SK-N-SH (cell line): ENCODE results near the gene ST8SIA4. TPM values are rescaled to one million over a fixed set of nuclear protein-coding genes. Genes with fewer than 3 reads are reported as not detected.

Source experiments
- CTCF ChIA-PET: fragments of 300-600, 350-600 bp; formaldehyde crosslinking; extraction: SDS; loops from one replicate; lab custom pipeline; 2021; lab: Yijun Ruan, JAX
- POLR2A ChIA-PET: fragments of 350-600 bp; sonication (Branson Sonifier 250); formaldehyde crosslinking; extraction: SDS; loops from one replicate; lab custom pipeline; 2020; ENCODE audit warnings: antibody characterized with exemption, inconsistent platforms; lab: Yijun Ruan, JAX
- DNase-seq: peaks from one replicate; pipeline ENCODE4 v3.0.0; 2012
- H2AFZ ChIP-seq: fragments of 200-600 bp; sonication (generic); 2 replicates; pipeline ENCODE4 v1.8.1; 2016; ENCODE audit warnings: antibody characterized with exemption, mild to moderate bottlenecking, low read depth
- H3F3A ChIP-seq: fragments of 200-600 bp; sonication (generic); replicated peaks from 2 replicates; pipeline ENCODE3; 2016; ENCODE audit warnings: antibody characterized with exemption, mild to moderate bottlenecking; ENCODE audit not compliant: insufficient read depth
- H3K27ac ChIP-seq, 2 experiments: fragments of 200-500 bp in 1 of 2; fragments of 200-600 bp in 1 of 2; sonication (Bioruptor generic) in 1 of 2; sonication (generic), shearing (Covaris generic) in 1 of 2; 2 replicates each; pipeline versions ENCODE4 v1.5.1 to v1.6.1; 2014 to 2016; ENCODE audit warnings: low read depth in 2 of 2, inconsistent platforms in 1 of 2, low read length in 1 of 2, mild to moderate bottlenecking in 1 of 2, mixed read lengths in 1 of 2
- H3K27me3 ChIP-seq: fragments of 200-600 bp; sonication (generic), shearing (Covaris generic); 2 replicates; pipeline ENCODE4 v1.6.1; 2016; ENCODE audit warnings: mixed run types; ENCODE audit not compliant: insufficient read depth
- H3K36me3 ChIP-seq, 2 experiments: fragments of 200-500 bp in 1 of 2; fragments of 200-600 bp in 1 of 2; sonication (Bioruptor generic) in 1 of 2; sonication (generic) in 1 of 2; replicated peaks in 1 of 2; 2 replicates each; pipeline versions ENCODE3 to v1.5.1; 2014 to 2016; ENCODE audit warnings: low read length in 1 of 2, mild to moderate bottlenecking in 1 of 2; ENCODE audit not compliant: insufficient read depth in 2 of 2, control insufficient read depth in 1 of 2
- H3K4me1 ChIP-seq, 2 experiments: fragments of 200-500 bp in 1 of 2; fragments of 200-600 bp in 1 of 2; sonication (Bioruptor generic) in 1 of 2; sonication (generic), shearing (Covaris generic) in 1 of 2; 2 replicates each; pipeline versions ENCODE4 v1.5.1 to v1.6.1; 2014 to 2016; ENCODE audit warnings: low read depth in 1 of 2, low read length in 1 of 2, mixed run types in 1 of 2; ENCODE audit not compliant: insufficient read depth in 2 of 2, control insufficient read depth in 1 of 2
- H3K4me2 ChIP-seq: fragments of 200-600 bp; sonication (generic), shearing (Covaris generic); 2 replicates; pipeline ENCODE4 v1.6.1; 2017; ENCODE audit warnings: mixed run types
- H3K4me3 ChIP-seq, 2 experiments: fragments of 200-500 bp in 1 of 2; fragments of 200-600 bp in 1 of 2; sonication (Bioruptor generic) in 1 of 2; sonication (generic), shearing (Covaris generic) in 1 of 2; 2 replicates each; pipeline versions ENCODE4 v1.5.1 to v1.8.1; 2014 to 2016; ENCODE audit warnings: low read depth in 2 of 2, inconsistent platforms in 1 of 2, low read length in 1 of 2, mild to moderate bottlenecking in 1 of 2, mixed read lengths in 1 of 2, moderate library complexity in 1 of 2
- H3K79me2 ChIP-seq: fragments of 200-600 bp; sonication (generic); 2 replicates; pipeline ENCODE4 v1.8.1; 2017; ENCODE audit warnings: mild to moderate bottlenecking; ENCODE audit not compliant: insufficient read depth
- H3K9ac ChIP-seq: fragments of 200-600 bp; sonication (generic); 2 replicates; pipeline ENCODE4 v1.6.1; 2017; ENCODE audit warnings: mixed run types
- H3K9me2 ChIP-seq: fragments of 200-600 bp; sonication (generic); 2 replicates; pipeline ENCODE4 v1.6.1; 2017; ENCODE audit warnings: mixed run types
- H3K9me3 ChIP-seq: fragments of 200-600 bp; sonication (generic); 2 replicates; pipeline ENCODE4 v1.6.1; 2017; ENCODE audit warnings: mixed run types, mild to moderate bottlenecking, moderate library complexity
- H4K20me1 ChIP-seq: fragments of 200-600 bp; sonication (generic); 2 replicates; pipeline ENCODE4 v1.6.1; 2017; ENCODE audit warnings: mild to moderate bottlenecking, mixed run types; ENCODE audit not compliant: insufficient read depth
- CHD2 ChIP-seq: fragments of 150-350 bp; IDR thresholded peaks from 2 replicates; pipeline ENCODE4 v1.6.1; 2018; ENCODE audit warnings: low read length; ENCODE audit not compliant: partially characterized antibody
- ELF1 ChIP-seq: IDR thresholded peaks from 2 replicates; pipeline ENCODE4 v1.4.0; 2012
- EP300 ChIP-seq, 2 experiments: IDR thresholded peaks; 2 replicates each; pipeline versions ENCODE4 v1.4.0 to v1.6.1; 2012; ENCODE audit warnings: borderline replicate concordance in 1 of 2, low read depth in 1 of 2, low read length in 1 of 2
- EZH2phosphoT487 ChIP-seq: fragments of 200-600 bp; sonication (generic); IDR thresholded peaks from 2 replicates; pipeline ENCODE4 v1.6.1; 2017; ENCODE audit warnings: low read depth, mixed run types, mild to moderate bottlenecking, antibody characterized with exemption, moderate library complexity, borderline replicate concordance
- GABPA ChIP-seq: IDR thresholded peaks from 2 replicates; pipeline ENCODE4 v1.4.0; 2012; ENCODE audit warnings: low read depth, mild to moderate bottlenecking
- GATA2 ChIP-seq: sonication (generic); formaldehyde crosslinking; IDR thresholded peaks from 2 replicates; pipeline ENCODE4 v1.5.0; 2020; ENCODE audit warnings: mild to moderate bottlenecking, missing genetic modification reagents
- JUND ChIP-seq: IDR thresholded peaks from 2 replicates; pipeline ENCODE4 v1.4.0; 2012
- MAX ChIP-seq: IDR thresholded peaks from 2 replicates; pipeline ENCODE4 v1.4.0; 2012; ENCODE audit warnings: low read depth
- MXI1 ChIP-seq: IDR thresholded peaks from 2 replicates; pipeline ENCODE4 v1.6.1; 2012; ENCODE audit warnings: mild to moderate bottlenecking, low read depth, low read length, improper control_type of control experiment
- PBX3 ChIP-seq: IDR thresholded peaks from 2 replicates; pipeline ENCODE4; 2012
- POLR2AphosphoS5 ChIP-seq: IDR thresholded peaks from 2 replicates; pipeline ENCODE4 v1.6.1; 2012; ENCODE audit warnings: low read depth, low read length
- RAD21 ChIP-seq: IDR thresholded peaks from 2 replicates; pipeline ENCODE4 v1.6.1; 2012; ENCODE audit warnings: mild to moderate bottlenecking, low read length
- REST ChIP-seq: IDR thresholded peaks from 2 replicates; pipeline ENCODE4 v1.6.1; 2012; ENCODE audit warnings: mild to moderate bottlenecking, low read depth, low read length, moderate library complexity
- SMC3 ChIP-seq: IDR thresholded peaks from 2 replicates; pipeline ENCODE4 v1.6.1; 2012; ENCODE audit warnings: low read depth, low read length, improper control_type of control experiment
- USF2 ChIP-seq: fragments of 150-350 bp; IDR thresholded peaks from 2 replicates; pipeline ENCODE4 v1.6.1; 2017; ENCODE audit warnings: antibody characterized with exemption, low read length, low read depth, borderline replicate concordance
- YY1 ChIP-seq: IDR thresholded peaks from 2 replicates; pipeline ENCODE4 v1.4.0; 2012; ENCODE audit warnings: low read depth, mild to moderate bottlenecking
- WGBS: methylation state at CpG from one replicate; pipeline ENCODE4 v1.1.6; 2017; ENCODE audit warnings: low lambda C conversion rate; 5-methylcytosine and 5-hydroxymethylcytosine counted together
- polyA plus RNA-seq, 3 experiments: library from polyadenylated mRNA; depleted of rRNA; stranded (reverse); fragments of >200 nt; gene quantifications; 2 replicates each; pipeline ENCODE4 v1.2.3, GENCODE V29; 2012

The ST8SIA4 gene
- polyA plus RNA-seq, 1 of the 3 experiments (the other 2 are of a cell fraction), result 0.02 TPM

GRCh38 chr5:100758306-100758705 lies 144.8 kb downstream of the ST8SIA4 start:
- no peaks in the 10 kb centered on the region for H3K36me3 ChIP-seq
- no peaks in the 10 kb centered on the region for H3F3A ChIP-seq
- TF ChIP-seq ELF1 (no peak), GABPA (no peak), JUND (no peak), REST (no peak), SMC3 (no peak), RAD21 (no peak), EP300 (IDR thresholded peaks at IDR 0.05; ENCODE audit: borderline replicate concordance in 1 of 2, low read depth in 1 of 2, low read length in 1 of 2) (no peak), YY1 (no peak), GATA2 (CRISPR knock-in tag) (no peak), PBX3 (no peak), USF2 (no peak), CHD2 (no peak), MXI1 (no peak), EZH2phosphoT487 (no peak), MAX (no peak), POLR2AphosphoS5 (no peak)
- TF ChIP-seq, all 33 proteins: peak for 0
- H3K27me3 ChIP-seq, result no peaks in the 10 kb centered on the region
- DNase-seq, result no peak
- H3K27ac ChIP-seq, result no peak overlapping the region
- no peak overlapping the region for H3K4me2 ChIP-seq
- ChIA-PET CTCF (no interaction called here), POLR2A (no interaction called here)
- no peak overlapping the region for H3K9ac ChIP-seq
- 71% methylated on average over 5 of the region's 5 CpGs for WGBS
- H3K4me3 ChIP-seq, result no peak overlapping the region
- H3K4me1 ChIP-seq, result no peaks in the 10 kb centered on the region; a peak in 1 of 4 replicates
- H3K9me3 ChIP-seq, result no peaks in the 10 kb centered on the region
- H3K9me2 ChIP-seq, result no peaks in the 10 kb centered on the region
- no peaks in the 10 kb centered on the region for H4K20me1 ChIP-seq
- no peak overlapping the region for H2AFZ ChIP-seq
- H3K79me2 ChIP-seq, result no peaks in the 10 kb centered on the region
